GM18519 (cell line): ENCODE results near the gene CINP.
"Not testable (repeated sequence)": the region's sequence is repeated elsewhere in the genome, so short reads cannot be mapped to it uniquely, and the experiment has no call there.

Experiments used
- ATAC-seq: cut with Tn5 transposase; IDR thresholded peaks from one replicate; pipeline ENCODE4 v1.9.1; 2021; ENCODE audit warnings: mild to moderate bottlenecking, moderate library complexity; ENCODE audit not compliant: unreplicated experiment, low FRiP score

The CINP gene

GRCh38 chr14:102356280-102356679, 6.4 kb downstream of the CINP start:
- ATAC-seq: no peak

DNA sequence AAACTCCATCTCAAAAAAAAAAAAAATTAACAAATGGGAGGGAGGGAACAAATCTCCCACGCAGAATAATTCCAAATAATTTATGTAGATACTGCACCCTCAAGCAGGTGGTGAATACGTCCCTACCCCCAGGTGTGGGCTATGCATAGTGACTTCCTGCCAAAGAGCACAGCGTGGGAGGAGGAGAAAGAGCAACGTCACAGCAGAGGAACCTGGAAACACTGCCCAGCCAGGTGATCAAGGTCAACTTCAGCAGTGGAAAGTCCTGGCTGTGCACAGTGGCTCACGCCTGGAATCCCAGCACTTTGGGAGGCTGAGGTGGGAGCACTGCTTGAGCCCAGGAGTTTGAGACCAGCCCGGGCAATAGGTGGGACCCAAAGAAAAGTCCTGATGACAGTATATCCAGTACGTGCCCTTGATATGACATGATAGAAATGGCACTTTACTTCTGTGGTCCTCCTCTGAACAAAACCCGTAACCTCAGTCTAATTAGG, 9.5 kb downstream of the CINP start:
- ATAC-seq: no peak

- no peak for ATAC-seq
These were observed 10.5 kb downstream of the CINP start for GRCh38 chr14:102352213-102352612.

DNA sequence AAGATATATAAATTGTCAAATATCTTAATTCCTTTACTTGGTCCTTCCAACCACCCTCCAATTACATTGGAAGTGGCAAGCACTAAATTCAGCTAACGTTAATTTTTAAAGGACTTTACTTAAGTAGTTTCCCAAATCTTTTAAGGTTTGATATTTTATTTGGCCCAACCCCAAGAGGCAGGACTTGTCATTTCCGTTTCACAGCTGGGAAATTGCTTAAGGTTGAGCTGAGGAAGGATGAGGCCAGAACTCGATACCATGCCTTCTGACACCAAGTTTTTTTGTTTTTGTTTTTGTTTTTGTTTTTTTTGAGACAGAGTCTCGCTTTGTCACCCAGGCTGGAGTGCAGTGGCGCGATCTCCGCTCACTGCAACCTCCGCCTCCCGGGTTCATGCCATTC, 11.1 kb downstream of the CINP start:
- not testable (repeated sequence) for ATAC-seq

DNA sequence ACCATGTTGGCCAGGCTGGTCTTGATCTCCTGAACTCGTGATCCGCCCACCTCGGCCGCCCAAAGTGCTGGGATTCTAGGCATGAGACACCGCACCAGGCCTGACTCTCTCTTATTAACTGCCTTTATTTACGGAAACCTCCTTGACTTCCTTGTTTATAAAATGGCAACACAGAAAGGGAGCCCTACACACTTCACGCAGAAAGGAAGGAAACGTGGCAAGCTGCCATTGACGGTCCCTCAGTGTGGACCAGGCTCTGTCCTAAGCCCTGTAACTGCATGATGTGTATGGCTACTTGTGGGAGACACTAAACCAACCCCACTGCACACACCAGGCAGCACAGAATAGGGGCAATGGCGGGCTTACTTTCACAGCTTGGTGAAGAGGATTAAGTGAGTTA, 11.7 kb downstream of the CINP start:
- ATAC-seq: no peak

DNA sequence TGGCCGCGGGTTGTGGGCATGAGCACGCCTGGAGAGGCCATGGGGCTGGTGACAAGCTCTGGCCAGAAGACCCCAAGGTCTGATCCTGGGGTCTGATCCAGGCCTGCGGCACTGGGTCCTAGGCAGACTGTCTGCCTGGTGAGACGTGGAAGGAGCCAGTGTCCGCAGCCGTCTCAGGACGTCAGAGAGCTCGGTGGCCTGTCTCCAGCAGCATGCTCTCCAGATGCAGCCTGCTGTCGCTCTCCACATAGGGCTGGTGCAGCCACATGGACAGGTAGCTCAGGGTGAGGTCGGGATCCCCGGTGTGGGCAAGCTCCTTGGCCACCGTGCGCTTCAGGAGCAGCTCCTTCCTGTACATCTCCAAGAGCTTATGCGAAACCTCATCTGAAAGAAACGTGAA, 14.3 kb downstream of the CINP start:
- no peak for ATAC-seq

DNA sequence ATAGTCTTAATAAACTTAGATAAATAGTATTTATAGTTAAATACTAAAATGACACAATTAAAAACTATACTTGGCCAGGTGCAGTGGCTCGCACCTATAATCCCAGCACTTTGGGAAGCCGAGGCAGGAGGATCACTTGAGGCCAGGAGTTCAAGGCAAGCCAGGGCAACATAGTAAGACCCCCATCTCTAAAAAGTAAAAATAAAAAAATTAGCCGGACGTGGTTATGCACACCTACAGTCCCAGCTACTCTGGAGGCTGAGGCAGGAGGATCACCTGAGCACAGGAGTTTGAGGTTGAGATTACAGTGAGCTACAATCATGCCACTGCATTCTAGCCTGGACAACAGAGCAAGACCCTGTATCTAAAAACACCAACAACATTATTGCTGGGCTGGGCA, 16.0 kb downstream of the CINP start:
- ATAC-seq: no peak

DNA sequence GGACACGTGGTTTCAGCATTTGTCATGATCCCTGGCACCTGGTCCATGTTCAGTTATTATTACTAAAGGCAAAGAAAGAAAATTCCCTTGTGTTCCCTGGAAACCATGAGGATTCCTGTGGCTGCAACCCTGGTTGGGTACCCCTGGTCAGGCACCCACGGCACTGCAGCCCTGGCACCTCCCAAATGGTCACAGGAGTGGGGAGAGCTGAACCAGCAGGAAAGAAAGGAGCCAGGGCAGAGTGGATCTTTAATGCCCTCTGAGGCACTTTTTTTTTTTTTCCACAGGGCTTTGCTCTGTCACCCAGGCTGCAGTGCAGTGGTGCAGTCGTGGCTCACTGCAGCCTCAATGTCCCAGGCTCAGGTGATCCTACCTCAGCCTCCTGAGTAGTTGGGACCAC, 17.5 kb downstream of the CINP start:
- ATAC-seq: no peak

DNA sequence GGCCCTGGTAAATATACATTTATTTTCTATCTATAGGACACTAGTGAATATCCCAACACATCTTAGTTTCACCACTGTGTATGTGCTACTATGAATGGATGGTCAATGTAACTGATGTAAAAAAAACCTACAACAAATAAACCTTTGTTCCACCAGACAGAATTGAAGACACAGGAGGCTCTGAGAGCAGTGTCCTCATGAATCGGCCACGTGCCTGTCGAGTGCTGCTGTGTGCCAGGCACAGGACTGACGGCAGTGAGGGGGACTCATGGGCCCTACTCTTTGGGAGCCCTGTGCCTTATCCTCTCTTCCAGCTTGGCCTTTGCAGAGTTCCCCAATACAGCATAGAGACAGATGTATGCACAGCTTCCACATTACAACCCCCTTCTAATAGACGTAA, 18.2 kb downstream of the CINP start:
- ATAC-seq: no peak

GRCh38 chr14:102344084-102344483, 18.6 kb downstream of the CINP start:
- ATAC-seq: no peak

GRCh38 chr14:102342238-102342637, 20.5 kb downstream of the CINP start:
- no peak for ATAC-seq

- ATAC-seq: no peak
These were observed 21.1 kb downstream of the CINP start for GRCh38 chr14:102341566-102341965.

DNA sequence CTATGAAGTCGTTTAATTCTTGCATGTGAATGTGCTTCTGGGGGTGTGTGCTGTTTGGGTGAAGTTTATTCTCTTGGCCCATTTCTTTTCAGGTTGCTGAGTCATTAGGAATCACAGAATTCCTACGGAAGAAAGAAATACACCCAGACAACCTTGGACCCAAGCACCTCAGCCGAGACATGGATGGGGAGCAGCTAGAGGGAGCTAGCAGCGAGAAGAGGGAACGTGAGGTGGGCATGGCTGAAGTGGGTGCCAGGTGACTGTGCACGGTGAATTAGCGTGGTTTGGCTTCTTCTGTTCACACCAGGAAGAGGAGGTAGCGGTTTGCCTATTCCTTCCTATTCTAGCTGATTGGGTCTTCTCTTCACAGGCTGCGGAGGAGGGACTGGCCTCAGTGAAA, 24.0 kb downstream of the CINP start:
- ATAC-seq: no peak

GRCh38 chr14:102335163-102335562, 27.5 kb downstream of the CINP start:
- ATAC-seq: no peak

DNA sequence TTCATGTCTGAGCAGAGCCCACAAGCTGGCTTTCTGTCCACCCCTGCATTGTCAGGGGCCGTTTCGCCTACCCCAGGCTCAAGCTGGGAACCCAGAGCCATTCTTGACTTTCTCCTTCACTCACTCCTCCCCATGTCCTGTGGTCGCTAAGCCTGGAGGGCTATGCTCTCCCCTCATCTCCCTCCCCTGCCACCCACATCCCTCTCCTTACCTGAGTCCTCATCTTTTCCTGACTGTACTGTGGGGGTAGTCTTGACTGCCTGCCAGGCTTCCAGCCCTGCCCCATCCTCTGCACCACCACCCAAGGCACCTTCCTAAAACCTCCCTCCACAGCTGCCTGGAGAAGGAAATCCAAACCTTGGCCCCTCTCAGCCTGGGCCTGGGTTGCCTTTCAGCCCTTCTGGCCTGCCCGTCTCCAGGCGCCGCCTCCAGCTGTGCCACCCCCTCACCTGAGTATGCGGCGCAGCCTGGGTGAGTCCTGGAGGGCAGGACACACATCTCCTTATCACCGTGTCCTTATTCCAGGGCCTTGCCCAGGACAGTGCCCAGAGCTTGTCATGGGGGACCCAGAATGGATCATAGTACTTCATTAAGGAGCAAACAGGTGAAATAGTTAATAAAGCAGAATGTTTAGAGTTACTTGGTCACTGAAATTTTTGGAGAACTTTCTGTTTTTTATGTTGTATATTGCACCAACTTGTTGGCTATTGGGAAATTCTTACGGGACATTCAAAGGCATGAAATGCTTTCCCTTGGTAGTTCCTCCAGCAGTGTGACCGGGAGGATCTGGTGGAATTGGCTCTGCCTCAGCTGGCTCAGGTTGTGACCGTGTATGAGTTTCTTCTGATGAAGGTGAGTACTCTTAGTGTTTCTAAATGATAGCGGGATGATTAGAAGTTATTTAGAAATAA, 28.6 kb downstream of the CINP start:
- ATAC-seq: no peak

- ATAC-seq: no peak
These were observed 29.3 kb downstream of the CINP start for GRCh38 chr14:102333390-102333789.

GRCh38 chr14:102330806-102331205, 31.9 kb downstream of the CINP start:
- ATAC-seq: no peak

DNA sequence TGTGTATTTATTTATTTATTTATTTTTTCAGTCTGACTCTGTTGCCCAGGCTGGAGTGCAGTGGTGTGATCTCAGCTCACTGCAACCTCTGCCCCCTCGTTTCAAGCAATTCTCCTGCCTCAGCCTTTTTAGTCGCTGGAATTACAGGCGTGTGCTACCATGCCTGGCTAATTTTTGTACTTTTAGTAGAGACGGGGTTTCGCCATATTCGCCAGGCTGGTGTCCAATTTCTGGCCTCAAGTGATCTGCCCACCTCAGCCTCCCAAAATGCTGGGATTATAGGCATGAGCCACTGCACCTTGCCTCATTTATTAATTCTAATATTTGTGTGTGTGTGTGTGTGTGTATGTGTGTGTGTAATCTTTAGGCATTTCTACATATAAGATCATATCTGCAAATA, 33.3 kb downstream of the CINP start:
- ATAC-seq: not testable (repeated sequence)

GRCh38 chr14:102326583-102326982, 36.1 kb downstream of the CINP start:
- ATAC-seq: no peak

DNA sequence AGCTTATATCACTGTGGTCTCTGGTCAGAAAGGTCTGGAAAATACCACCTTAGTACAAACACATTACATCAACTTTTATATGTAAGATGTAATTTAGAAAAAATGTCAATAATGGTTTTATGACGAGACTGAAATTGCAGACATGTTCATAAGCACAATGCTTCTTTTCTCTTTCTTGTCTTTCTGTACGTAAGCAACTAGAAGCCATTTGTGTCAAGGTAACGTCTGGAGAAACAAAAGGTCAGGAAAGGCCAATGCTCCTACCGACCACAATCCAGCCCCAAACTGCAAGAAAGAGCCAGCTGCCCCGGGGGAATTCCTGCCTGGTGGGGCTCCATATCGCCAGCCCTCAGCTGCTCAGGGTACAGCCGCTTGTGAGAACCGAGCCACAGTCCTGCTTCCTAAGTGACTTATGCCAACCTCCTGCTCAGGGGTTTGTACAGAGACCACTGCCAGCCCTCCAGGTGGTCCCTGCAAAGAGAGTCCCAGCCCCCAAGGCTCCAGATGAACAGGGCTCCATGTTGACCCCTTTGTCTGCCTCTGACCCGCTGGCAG, 36.8 kb downstream of the CINP start:
- no peak for ATAC-seq

GRCh38 chr14:102323102-102323501, 39.6 kb downstream of the CINP start:
- no peak for ATAC-seq
